Fibroblast of skin of scalp (primary cell): ENCODE results near the gene ASMTL.
"Not testable (repeated sequence)": the region's sequence is repeated elsewhere in the genome, so short reads cannot be mapped to it uniquely, and the experiment has no call there.

Experiments
- DNase-seq: peaks from one replicate; pipeline ENCODE4 v3.0.0-alpha.2; 2013

ASMTL gene

GRCh38 chrX:1453951-1454785 is 1.5 kb upstream of the ASMTL start:
- DNase-seq = peak; percentile 79

- no peak for DNase-seq
These were observed 680 bp upstream of the ASMTL start for GRCh38 chrX:1453395-1453783.

- no peak for DNase-seq
These were observed 821 bp downstream of the ASMTL start for GRCh38 chrX:1451661-1452515.

GRCh38 chrX:1451251-1451660 is 1.5 kb downstream of the ASMTL start:
- no peak for DNase-seq

- DNase-seq = no peak
These were observed 2.1 kb downstream of the ASMTL start for GRCh38 chrX:1450361-1451161.

- DNase-seq = no peak
These were observed 2.9 kb downstream of the ASMTL start for GRCh38 chrX:1449823-1450149.

- no peak for DNase-seq
These were observed 3.5 kb downstream of the ASMTL start for GRCh38 chrX:1449036-1449822.

GRCh38 chrX:1448573-1449001 is 4.1 kb downstream of the ASMTL start:
- DNase-seq = not testable (repeated sequence)

- DNase-seq = not testable (repeated sequence)
These were observed 4.6 kb downstream of the ASMTL start for GRCh38 chrX:1447969-1448572.

- not testable (repeated sequence) for DNase-seq
These were observed 5.4 kb downstream of the ASMTL start for GRCh38 chrX:1446984-1447968.

GRCh38 chrX:1444561-1445500 is 7.9 kb downstream of the ASMTL start:
- no peak for DNase-seq

- no peak for DNase-seq
These were observed 9.1 kb downstream of the ASMTL start for GRCh38 chrX:1443496-1444075.

- no peak for DNase-seq
These were observed 9.9 kb downstream of the ASMTL start for GRCh38 chrX:1442724-1443367.

- DNase-seq = no peak
These were observed 10.6 kb downstream of the ASMTL start for GRCh38 chrX:1442016-1442665.

- no peak for DNase-seq
These were observed 12.2 kb downstream of the ASMTL start for GRCh38 chrX:1440506-1440905.

GRCh38 chrX:1435241-1435895 is 17.3 kb downstream of the ASMTL start:
- no peak for DNase-seq

GRCh38 chrX:1434871-1435240 is 17.9 kb downstream of the ASMTL start:
- DNase-seq = no peak
